Gastroesophageal sphincter (tissue), 4 donors: ENCODE measurements around the gene GSG1L. TPM values are rescaled to one million over a fixed set of nuclear protein-coding genes. Genes with fewer than 3 reads are reported as not detected.

Experiments
- ATAC-seq: fragments of 150-250 bp; one replicate; pipeline ENCODE4 v1.9.1; 2016; ENCODE audit warnings: mild to moderate bottlenecking, moderate library complexity
- H3K27ac ChIP-seq, 4 donors: fragments of 200-600 bp; sonication (generic) in 3 of 4; 1 replicate in 3 of 4; 2 replicates in 1 of 4; pipeline ENCODE4 v1.5.1; 2016 to 2019
- H3K27me3 ChIP-seq: fragments of 200-600 bp; sonication (generic); one replicate; pipeline ENCODE4 v1.5.1; 2019
- H3K36me3 ChIP-seq, 2 donors: fragments of 200-600 bp; sonication (generic); one replicate each; pipeline ENCODE4 v1.5.1; 2019; ENCODE audit warnings: control low read depth in 1 of 2
- H3K4me1 ChIP-seq, 3 donors: fragments of 200-600 bp; sonication (generic); 1 replicate in 2 of 3; 2 replicates in 1 of 3; pipeline ENCODE4 v1.5.1; 2016 to 2019; ENCODE audit warnings: control low read depth in 2 of 3
- H3K4me3 ChIP-seq, 2 donors: fragments of 200-600 bp; sonication (generic); one replicate each; pipeline ENCODE4 v1.5.1; 2019; ENCODE audit warnings: mild to moderate bottlenecking in 1 of 2, moderate library complexity in 1 of 2
- H3K9me3 ChIP-seq, 3 donors: fragments of 200-600 bp; sonication (generic); one replicate each; pipeline ENCODE4 v1.5.1; 2017 to 2019; ENCODE audit warnings: control low read depth in 2 of 3
- EP300 ChIP-seq: sonication (generic); formaldehyde crosslinking; IDR thresholded peaks from one replicate; pipeline ENCODE4 v1.6.1; 2017; ENCODE audit warnings: antibody characterized with exemption, mild to moderate bottlenecking
- POLR2A ChIP-seq, 2 donors: fragments of 450-650 bp; IDR thresholded peaks; one replicate each; pipeline ENCODE4 v1.6.1; 2017; ENCODE audit warnings: antibody characterized with exemption in 2 of 2, mild to moderate bottlenecking in 2 of 2, moderate library complexity in 1 of 2
- POLR2AphosphoS5 ChIP-seq: sonication (generic); formaldehyde crosslinking; IDR thresholded peaks from one replicate; pipeline ENCODE4 v1.6.1; 2017; ENCODE audit warnings: antibody characterized with exemption
- WGBS, 2 donors: methylation state at CpG; one replicate each; pipeline ENCODE4 v1.1.5; 2018; ENCODE audit warnings: low coverage in 1 of 2; 5-methylcytosine and 5-hydroxymethylcytosine counted together
- total RNA-seq, 4 donors: library from RNA; depleted of rRNA; stranded (reverse); fragments of >200 nt; gene quantifications; one replicate each; pipeline ENCODE4 v1.1.0, GENCODE V29; 2016
- TF ChIP-seq, protein P1 (sequence below), 4 experiments: fragments of 200-600 bp in 2 of 4; fragments of 450-650 bp in 2 of 4; sonication (generic) in 1 of 4; IDR thresholded peaks; one replicate each; pipeline ENCODE4 v1.5.1; 2017 to 2019; ENCODE audit warnings: antibody characterized with exemption in 4 of 4, mild to moderate bottlenecking in 2 of 4, moderate library complexity in 2 of 4

GSG1L gene
- total RNA-seq, 4 donors from 2014 or later = 1.0 TPM; not detected in 3

DNA sequence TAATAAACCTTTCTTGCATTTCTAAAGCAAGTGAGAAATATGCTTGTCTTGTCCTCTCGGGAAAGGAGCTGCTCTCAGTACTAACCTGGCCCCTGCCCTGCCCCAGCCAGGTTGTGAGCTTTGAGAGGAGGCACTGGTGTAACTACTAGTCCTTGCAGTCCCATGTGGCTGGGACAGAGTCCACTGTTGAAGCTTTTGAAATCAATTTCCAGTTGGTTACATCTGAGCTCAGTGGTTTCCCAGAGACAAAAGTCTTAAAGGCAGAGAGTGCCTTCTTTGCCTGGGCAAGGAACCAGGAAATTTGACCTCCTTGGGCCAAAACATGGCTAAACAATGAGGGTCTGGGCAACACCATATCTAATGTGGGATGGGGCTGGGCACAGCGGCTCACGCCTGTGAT, 48.7 kb downstream of the GSG1L start:
- 57% methylated on average over 2 of the region's 3 CpGs; no CpG with 5 or more reads in 1 of the 2 donors for WGBS, 2 donors
- Histone ChIP-seq H3K27me3 (peaks cover 17% of the 10 kb centered on the region), H3K27ac (no peak overlapping the region), H3K9me3 (peaks cover 0 to 21% (median 0%) of the 10 kb centered on the region in 3 donors), H3K4me1 (no peaks in the 10 kb centered on the region), H3K36me3 (no peaks in the 10 kb centered on the region), H3K4me3 (no peak overlapping the region)
- no peak for ATAC-seq
- no peak for TF ChIP-seq EP300
- TF ChIP-seq, protein P1, sequence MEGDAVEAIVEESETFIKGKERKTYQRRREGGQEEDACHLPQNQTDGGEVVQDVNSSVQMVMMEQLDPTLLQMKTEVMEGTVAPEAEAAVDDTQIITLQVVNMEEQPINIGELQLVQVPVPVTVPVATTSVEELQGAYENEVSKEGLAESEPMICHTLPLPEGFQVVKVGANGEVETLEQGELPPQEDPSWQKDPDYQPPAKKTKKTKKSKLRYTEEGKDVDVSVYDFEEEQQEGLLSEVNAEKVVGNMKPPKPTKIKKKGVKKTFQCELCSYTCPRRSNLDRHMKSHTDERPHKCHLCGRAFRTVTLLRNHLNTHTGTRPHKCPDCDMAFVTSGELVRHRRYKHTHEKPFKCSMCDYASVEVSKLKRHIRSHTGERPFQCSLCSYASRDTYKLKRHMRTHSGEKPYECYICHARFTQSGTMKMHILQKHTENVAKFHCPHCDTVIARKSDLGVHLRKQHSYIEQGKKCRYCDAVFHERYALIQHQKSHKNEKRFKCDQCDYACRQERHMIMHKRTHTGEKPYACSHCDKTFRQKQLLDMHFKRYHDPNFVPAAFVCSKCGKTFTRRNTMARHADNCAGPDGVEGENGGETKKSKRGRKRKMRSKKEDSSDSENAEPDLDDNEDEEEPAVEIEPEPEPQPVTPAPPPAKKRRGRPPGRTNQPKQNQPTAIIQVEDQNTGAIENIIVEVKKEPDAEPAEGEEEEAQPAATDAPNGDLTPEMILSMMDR (IDR thresholded peaks at IDR 0.05) = no peak
- no peak for TF ChIP-seq POLR2A (IDR thresholded peaks at IDR 0.05)
- TF ChIP-seq POLR2AphosphoS5 = no peak

DNA sequence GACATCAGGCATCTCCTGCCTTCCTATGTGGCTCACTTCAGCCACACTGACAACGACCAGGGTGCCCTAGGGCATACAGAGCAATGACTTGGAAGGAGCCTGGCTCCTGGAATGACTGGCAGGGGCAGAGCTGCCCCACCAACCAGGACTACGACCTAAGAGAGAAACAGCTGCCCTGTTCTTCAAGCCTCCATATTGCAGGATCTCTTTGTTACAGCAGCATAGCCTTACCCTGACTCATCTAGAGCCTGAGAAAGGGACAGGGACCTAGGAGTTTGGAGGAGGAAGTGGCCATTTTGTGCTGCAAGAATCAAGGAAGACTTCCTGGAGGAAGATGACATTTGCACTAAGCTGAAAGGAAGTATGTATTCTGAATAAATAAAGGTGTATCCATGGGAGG, 49.6 kb downstream of the GSG1L start:
- WGBS, 2 donors = 60% methylated on average over 1 of the region's 2 CpGs; no CpG with 5 or more reads in 1 of the 2 donors
- ATAC-seq = no peak
- H3K4me1 ChIP-seq = no peaks in the 10 kb centered on the region
- no peaks in the 10 kb centered on the region for H3K36me3 ChIP-seq
- TF ChIP-seq, protein P1 (IDR thresholded peaks at IDR 0.05) = no peak
- TF ChIP-seq POLR2AphosphoS5 (no peak), POLR2A (IDR thresholded peaks at IDR 0.05) (no peak), EP300 (no peak)
- H3K4me3 ChIP-seq = no peak overlapping the region
- H3K27me3 ChIP-seq = peaks cover 22% of the 10 kb centered on the region
- H3K9me3 ChIP-seq = peaks cover 0 to 11% (median 0%) of the 10 kb centered on the region in 3 donors
- no peak overlapping the region for H3K27ac ChIP-seq

DNA sequence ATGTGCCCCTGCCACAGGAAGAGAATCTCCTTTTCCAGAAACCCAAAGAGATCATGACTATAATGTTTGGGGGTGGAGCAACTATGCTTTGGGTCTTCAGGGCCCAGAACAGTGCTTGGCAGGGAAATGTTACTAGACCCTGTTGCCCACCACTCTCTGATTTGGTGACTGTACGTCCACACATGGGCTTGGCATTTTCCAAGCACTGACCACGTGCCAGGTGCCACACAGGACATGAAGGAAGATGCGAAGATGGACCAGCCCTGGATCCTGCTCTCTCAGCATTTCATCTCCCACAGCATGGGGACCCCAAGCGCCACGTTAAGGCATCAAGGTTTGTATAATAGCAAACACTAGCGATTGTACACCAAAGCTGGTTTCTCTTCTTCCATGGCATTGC, 50.1 kb downstream of the GSG1L start:
- no peak for ATAC-seq
- 50 to 93% methylated on average over 2 to 5 of the region's 6 CpGs for WGBS, 2 donors
- Histone ChIP-seq H3K27ac (no peak overlapping the region), H3K4me3 (no peak overlapping the region), H3K9me3 (peaks cover 0 to 6% (median 0%) of the 10 kb centered on the region in 3 donors), H3K36me3 (no peaks in the 10 kb centered on the region), H3K4me1 (no peaks in the 10 kb centered on the region), H3K27me3 (peaks cover 22% of the 10 kb centered on the region)
- TF ChIP-seq, protein P1 (IDR thresholded peaks at IDR 0.05) = no peak

DNA sequence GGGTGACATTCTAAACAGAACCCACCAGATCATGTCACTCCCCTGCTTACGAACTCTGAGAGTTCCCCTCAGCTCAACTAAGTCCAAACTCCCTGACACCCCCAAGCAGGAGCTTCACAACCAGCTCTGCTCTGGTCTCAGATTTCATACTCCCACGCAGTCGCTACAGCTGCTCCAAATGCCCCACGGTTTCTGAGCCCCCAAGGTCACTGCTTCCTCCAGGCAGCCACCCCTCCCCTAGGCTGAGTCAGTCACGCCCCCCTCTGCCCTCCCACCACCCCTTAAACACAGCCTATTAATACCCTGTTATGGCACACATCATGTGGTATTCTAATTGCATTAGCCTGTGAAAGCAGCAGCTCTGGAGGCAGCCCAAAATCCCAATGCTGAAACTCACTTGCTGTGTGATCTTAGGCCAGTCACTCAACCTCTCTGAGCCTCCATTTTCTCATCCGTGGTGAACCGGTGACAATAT, 51.5 kb downstream of the GSG1L start:
- Histone ChIP-seq H3K4me1 (no peaks in the 10 kb centered on the region), H3K9me3 (no peaks in the 10 kb centered on the region), H3K27me3 (peaks cover 22% of the 10 kb centered on the region), H3K36me3 (no peaks in the 10 kb centered on the region), H3K27ac (no peak overlapping the region), H3K4me3 (no peak overlapping the region)
- no peak for TF ChIP-seq POLR2A (IDR thresholded peaks at IDR 0.05)
- no peak for TF ChIP-seq EP300
- no peak for TF ChIP-seq POLR2AphosphoS5
- TF ChIP-seq, protein P1 (IDR thresholded peaks at IDR 0.05) = no peak
- 27 to 72% methylated on average over 4 to 6 of the region's 7 CpGs for WGBS, 2 donors
- ATAC-seq = no peak

DNA sequence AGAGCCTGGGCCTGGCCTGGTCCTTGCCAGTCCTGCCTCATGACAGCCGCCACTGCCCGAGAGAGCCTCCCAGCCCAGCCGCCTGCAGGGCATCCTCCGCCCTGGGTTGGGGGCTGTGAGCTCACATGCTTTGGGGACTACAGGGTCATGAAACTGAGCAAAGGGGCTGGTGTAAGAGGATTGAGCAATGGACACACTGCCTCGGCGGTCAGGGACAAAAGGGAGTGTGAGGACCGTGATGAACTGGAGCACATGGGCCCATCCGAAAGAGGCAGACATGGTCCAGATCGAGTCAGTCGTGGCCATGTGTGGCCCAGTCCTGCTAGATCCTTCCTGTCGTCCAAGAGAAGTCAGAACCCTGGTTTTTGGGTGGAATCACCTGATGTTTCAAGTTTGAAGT, 52.3 kb downstream of the GSG1L start:
- TF ChIP-seq POLR2A (IDR thresholded peaks at IDR 0.05) (no peak), POLR2AphosphoS5 (no peak), EP300 (no peak)
- TF ChIP-seq, protein P1 (IDR thresholded peaks at IDR 0.05) = no peak
- whole genome bisulfite sequencing, 2 donors = no CpG with 5 or more reads among the region's 11 CpGs
- ATAC-seq = no peak
- Histone ChIP-seq H3K27me3 (peaks cover 22% of the 10 kb centered on the region), H3K4me3 (no peak overlapping the region), H3K27ac (no peak overlapping the region), H3K9me3 (no peaks in the 10 kb centered on the region), H3K36me3 (no peaks in the 10 kb centered on the region), H3K4me1 (no peaks in the 10 kb centered on the region)
